HG02588 (cell line): ENCODE measurements around the gene FGD2.

Experiments
- ATAC-seq: cut with Tn5 transposase; IDR thresholded peaks from one replicate; pipeline ENCODE4 v1.9.1; 2021; ENCODE audit warnings: mild to moderate bottlenecking, moderate library complexity; ENCODE audit not compliant: unreplicated experiment

FGD2 gene

DNA sequence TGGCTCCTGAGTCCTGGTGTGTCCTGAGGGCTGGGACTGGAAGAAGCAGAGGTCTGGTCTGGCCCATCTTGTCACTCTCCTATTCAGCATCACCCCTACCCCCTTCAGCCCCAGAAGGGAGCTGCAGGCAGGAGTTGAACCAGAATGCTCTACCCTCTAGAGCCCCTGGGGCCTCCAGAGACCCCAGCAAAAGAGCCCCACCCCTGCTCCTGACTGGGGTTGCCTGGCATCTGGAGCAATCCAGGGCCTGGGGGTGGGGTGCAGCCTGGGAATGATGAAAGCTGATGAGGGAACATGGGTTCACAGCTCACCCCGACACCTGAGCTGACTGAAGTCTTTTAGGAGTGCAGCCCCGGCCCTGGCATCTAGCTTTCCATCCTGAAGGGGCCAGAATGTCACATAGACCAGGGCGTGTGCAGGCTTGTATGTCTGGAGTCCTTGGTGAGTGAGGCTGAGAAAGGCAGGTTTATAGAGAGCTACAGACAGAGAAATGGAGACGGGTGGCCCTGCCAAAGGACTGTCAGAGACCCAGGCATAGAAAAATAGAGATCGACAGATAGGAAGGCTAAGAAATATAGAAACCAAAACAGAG lies 12.2 kb downstream of the FGD2 start:
- no peak for ATAC-seq

DNA sequence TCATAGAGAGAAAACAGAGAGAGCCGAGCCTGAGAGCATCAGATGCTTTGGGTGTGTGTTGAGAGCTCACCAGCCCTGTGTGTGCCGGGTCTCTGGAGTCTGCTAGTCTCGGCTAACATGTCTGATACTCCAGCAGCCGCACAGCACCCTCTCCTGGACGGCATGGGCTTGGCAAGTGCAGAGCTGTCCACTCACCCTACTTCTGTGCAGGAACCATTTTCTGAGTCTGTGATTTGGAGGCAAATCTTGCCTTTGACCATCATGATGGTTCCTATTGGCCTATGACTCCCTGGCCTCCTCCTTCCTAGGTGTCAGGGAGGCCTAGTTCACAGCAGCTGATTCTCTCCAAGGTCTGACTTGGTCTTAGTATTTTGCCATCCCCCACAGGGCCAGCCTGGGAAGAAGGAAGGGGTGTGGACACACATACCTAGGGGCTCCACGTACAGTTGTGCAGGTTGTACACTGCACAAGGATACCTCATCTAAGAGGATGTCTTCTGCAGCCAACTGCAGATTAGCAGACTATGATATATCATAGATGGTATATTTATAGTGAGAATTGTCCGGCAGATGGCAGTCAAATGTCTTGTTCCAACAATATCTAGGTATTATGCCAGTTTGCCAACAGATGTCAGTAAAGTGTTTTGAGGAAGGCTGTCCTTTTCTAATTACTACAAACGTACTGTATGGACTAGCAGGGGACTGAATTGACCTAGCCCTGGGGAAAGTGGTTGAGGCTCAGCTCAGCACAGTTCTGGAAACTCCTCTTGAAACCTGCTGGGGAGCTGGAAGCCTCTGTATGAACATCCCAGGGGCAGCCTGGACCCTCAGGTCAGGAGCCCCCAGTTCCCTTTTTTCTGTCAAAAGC lies 13.0 kb downstream of the FGD2 start:
- peak; percentile 88 for ATAC-seq

DNA sequence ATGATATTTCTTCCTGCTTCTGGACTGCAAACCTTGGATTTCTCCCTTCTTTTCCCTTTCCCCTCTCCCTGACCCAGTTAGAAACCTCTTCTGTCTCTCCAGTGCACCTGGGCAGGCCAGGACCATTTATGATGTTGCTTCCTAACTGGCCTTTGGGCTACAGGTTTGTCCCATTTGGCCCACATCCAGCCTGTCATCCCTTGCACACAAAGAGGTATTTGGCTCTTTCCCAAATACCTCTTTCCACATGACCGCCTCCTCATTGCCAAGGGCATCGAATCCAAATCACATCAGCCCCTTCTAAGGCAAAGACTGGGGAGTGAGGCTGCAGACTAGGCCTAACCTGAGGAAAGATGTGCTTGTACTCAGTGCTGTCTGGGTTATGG lies 13.6 kb downstream of the FGD2 start:
- no peak for ATAC-seq

DNA sequence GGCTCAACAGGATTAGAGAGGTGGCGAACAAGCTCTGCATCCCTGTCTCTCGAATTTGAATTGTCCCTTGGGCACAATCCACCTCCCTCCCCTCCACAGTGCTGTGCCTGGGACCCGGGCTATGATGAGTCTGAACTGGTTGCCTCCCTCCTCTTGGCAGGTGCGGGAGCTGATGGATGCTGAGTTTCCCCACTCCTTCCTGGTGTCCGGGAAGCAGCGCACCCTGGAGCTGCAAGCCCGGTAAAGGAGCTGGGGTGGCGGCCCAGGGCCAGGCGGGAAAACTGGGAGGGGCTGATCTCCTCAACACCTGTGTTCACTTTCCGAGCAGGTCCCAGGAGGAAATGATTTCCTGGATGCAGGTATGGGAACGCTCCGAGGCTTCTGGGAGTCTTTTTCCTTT lies 14.9 kb downstream of the FGD2 start:
- no peak for ATAC-seq

DNA sequence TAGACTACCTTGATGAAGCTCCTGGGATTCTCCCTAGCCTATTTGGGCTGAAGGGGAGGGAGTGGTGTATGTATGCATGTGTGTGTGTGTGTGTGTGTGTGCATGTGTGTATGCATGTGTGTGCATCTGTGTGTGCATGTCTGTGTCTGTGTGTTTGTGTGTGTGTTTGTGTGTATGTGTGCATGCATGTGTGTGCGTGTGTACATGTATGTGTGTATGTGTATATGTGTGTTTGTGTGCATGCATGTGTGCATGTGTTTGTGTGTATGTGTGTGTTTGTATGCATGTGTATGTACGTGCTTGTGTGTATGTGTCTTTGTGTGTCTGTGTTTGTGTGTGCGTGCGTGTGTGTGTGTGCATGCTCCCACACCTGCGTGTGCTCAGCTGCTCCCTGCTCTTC lies 15.4 kb downstream of the FGD2 start:
- no peak for ATAC-seq

DNA sequence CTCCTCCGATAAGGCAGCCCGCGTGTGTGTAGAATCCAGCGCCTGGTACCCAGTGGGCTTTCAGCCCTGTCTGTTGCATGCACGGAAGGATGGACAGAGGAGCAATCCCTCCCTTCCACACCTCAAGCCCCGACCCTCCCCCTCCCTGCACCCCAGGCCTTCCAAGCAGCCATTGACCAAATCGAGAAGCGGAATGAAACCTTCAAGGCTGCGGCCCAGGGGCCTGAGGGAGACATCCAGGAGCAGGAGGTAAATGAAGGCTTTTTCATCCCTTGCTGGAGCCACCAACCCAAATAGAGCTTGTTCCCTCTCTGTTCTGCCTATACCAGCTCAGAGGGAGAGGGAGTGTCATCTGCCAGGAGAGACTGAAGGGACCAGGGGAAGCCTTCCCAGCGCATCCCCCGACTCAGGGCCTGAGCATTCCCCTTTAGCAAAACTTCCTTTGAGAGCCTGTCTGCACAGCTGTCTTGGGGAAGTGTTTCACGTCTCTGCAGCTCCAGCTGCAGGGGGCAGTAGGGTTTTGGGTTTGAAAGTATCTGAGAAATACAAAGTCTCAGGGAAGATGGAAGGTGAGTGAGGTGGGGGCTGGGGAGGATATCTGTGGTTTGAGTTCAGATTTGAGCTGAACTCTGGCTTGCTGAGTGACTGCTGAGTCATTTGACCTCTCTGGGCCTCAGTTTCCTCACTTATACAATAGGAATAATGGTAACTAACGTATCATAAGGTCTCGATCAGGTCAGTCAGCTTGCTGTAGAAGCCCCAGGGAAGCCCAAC lies 16.1 kb downstream of the FGD2 start:
- no peak for ATAC-seq

DNA sequence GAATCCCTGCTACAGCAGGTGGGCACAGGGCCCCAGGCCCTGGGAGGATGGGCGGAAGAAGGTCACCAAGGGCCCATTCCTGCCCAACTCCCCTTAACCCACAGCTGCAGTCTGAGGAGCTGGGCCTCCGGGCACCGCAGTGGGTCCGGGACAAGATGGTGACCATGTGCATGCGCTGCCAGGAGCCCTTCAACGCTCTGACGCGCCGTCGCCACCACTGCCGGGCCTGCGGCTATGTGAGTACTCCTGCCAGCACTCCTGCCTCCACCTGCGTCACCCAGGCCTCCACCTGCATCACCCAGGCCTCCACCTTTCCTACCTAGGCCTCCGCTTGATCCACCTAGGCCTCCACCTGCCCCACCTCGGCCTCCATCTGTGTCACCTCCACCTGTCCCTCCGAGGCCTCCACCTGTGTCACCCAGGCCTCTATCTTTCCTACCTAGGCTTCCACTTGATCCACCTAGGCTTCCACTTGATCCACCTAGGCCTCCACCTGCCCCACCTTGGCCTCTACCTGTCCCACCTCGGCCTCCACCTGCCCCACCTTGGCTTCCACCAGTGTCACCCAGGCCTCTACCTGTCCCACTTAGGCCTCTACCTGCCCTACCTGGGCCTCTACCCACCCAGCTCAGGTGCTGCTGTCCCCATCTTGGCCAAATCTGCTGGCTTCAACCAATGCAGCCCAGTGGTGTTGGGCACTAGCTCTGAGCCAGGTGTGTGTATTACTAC lies 16.8 kb downstream of the FGD2 start:
- ATAC-seq: no peak

DNA sequence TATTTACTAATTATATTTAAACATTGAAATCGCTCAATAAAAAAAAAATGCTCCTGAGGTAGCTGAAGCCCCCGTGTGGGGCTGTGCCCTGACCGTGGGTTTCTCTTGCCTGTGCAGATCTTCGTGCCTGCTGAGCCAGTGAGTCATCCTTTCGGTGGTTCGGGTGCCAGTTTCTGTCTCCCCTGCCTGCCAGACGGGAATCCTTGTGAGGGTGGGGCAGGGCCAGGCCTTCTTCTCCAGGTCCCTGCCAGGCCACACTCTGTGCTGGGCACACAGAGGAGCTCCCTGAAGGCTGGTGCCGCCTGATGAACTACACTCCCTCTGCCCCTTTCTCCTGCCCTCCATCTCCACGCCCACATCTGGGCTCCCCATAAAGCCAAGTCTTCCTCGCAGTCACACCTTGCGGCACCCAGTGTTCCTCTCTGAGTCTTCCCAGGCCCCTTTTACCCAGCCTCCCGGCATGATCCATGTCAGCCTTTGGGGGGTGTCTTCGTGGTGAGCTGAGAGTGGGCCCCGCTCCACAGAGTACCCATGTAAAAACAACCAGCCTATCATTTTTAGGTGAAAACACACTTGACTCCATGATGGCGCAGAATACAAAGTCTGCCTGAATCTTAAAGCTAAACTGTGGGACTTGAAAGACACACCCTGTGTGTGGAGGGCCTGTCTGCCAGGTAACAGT lies 19.3 kb downstream of the FGD2 start:
- no peak for ATAC-seq

DNA sequence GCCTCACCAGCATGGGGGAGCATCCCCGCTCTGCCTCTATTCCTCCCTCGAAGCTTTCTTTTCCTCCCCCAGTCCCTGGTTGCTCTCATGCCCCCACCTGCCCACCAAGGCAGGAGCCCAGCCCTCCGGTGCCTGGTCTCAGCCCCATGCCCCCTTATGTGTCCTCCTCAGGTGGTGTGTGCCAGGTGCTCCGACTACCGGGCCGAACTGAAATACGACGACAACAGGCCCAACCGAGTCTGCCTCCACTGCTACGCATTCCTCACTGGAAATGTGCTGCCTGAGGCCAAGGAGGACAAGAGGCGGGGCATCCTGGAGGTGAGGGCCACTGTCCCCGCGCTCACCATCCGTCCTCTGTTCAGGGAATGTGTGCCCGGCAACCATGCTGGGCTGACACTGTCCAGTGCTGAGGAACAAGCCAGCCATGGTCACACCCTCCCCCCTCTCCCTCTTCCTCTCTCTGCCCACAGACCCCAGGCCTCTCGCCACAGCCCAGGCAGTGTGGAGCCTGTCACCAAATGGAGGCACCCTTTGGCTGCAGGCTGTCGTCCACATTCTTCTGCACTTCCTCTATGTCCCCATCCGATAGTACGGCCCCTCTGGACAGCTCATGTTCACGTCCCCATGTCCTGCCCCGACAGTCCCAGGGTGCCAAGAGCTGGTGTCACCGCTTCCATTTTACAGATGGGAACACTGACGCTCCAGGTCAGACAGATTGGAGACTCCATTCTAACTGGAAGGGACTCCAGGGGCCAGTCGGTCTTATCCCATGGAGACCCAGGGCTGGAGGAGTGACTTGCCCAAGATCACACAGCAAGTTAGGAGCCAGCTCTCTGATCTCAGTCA lies 20.4 kb downstream of the FGD2 start:
- no peak for ATAC-seq

DNA sequence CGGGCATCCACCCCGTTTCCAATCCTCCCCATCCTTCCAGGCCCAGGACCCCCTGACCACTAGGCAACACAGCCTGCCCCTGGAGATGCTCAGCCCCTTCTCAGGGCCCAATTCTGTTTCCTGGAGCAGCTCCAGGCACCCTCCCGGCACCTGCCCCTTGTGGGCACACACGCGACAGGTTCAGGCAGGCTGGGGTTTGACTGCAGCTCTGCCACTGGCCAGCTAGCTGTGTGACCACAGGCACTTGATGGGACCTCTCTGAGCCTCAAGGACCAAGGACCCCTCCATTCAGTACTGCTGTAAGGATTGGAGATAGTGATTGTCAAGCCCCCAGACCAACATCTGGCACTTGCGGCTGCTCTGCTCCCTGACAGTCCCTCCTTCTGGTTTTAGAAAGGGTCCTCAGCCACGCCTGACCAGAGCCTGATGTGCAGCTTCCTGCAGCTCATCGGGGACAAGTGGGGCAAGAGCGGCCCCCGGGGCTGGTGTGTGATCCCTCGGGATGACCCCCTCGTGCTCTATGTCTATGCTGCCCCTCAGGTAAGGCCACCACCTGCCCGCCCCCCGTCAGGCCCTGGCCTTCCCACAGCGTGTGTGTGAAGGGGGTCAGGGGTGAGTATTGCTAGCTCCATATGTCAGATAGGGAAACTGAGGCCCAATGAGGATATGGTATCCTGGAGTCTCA lies 21.7 kb downstream of the FGD2 start:
- no peak for ATAC-seq

DNA sequence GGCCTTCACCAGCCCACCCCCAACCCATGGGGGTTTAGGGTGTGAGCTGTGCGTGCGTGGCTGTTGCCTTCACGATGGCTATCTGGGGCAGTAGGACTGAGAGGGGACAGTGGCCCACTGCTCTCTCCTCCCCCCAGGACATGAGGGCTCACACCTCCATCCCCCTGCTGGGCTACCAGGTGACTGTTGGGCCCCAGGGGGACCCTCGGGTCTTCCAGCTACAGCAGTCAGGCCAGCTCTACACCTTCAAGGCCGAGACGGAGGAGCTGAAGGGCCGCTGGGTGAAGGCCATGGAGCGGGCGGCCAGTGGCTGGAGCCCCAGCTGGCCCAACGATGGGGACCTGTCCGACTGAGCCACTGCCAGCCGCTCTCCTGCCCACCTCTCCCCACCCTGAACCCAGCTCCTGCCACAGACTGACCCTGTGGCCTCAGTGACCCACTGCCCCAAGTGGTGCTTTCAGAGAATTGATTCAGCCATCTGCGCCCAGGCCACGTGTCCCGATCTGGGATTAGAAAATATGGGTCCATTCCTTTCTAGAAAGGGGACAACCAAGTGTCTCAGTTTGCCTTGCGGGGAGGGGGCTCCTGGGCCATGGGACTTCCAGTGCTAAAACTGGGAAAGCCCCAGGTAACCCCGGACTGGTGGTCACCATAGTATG lies 22.5 kb downstream of the FGD2 start:
- no peak for ATAC-seq

DNA sequence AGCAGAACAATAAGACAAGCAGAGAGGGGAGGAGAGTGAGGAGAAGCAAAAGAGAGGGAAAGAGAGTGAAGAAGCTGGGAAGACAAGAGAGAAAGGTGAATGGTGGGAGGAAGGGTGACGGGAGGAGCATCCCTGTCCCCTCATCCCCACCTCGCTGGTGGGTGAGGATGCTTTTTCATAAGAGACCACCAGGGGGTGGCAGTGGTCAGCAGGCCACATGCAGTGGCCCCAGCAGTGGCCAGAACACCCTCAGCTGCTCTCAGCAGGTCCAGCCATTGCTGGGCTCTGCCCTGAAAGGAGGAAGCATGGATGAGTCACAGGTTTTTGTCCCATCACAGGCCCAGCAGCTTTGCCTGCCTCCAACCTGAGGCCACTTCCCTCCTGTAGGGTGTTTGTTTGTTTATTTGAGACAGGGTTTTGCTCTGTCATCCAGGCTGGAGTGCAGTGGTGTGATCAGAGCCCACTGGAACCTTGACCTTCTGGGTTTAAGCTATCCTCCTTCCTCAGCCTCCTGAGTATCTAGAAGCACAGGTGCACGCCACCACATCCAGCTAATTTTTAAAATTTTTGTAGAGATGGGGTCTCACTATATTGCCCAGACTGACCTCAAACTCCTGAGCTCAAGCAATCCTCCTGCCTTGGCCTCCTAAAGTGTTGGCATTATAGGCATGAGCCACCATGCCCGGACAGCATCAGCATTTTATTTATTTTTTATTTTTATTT lies 24.0 kb downstream of the FGD2 start:
- no peak for ATAC-seq

DNA sequence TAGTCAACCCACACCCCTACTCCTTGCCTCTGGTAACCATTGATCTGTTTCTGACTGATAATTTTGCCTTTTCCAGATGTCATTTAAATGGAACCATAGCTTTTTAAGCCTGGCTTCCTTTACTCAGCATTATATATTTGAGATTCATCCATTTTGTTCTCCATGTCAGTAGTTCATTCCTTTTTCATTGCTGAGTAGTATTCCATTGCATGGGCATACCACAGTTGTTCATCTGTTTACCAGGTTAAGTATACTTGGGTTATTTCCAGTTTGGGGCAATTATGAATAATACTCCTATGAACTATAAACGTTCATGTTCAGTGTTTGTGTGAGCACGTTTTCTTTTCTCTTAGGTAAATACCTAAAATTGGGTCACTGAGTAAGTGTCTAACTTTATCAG lies 25.1 kb downstream of the FGD2 start:
- no peak for ATAC-seq

DNA sequence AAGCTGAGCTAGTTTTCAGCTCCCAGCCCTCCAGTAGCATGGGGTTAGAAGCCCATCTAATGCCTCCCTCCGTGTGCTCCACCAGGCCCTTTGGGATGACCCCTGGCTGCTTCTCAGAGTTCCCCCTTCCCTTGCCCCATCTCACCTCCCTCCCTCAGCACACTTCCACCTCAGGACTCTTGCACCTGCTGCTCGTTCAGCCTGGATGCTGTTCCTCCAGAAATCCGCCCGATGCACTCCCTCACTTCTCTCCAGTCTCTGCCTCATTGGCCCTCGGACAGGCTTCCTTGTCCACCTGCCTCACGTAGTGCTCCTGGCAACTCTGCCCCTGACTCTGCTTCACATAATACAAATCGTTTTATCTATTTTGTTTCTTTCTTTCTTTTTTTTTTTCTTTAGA lies 26.8 kb downstream of the FGD2 start:
- no peak for ATAC-seq

DNA sequence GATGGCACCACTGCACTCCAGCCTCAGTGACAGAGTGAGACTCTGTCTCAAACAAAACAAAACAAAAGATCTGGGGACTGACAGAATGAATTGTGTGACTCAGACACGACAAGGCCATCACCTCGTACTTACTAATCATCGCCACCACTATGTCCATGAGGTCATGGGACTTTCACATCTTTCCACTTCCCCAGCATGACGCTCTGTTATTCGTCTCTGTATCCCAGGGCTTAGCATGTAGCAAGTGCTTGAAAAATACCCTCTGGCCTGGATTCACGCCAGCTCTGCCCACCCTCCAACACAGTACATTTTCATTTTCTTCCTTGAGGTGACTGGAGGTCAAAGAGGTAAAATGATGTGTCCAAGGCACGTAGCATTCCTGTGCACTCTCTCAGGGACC lies 27.8 kb downstream of the FGD2 start:
- ATAC-seq: no peak

DNA sequence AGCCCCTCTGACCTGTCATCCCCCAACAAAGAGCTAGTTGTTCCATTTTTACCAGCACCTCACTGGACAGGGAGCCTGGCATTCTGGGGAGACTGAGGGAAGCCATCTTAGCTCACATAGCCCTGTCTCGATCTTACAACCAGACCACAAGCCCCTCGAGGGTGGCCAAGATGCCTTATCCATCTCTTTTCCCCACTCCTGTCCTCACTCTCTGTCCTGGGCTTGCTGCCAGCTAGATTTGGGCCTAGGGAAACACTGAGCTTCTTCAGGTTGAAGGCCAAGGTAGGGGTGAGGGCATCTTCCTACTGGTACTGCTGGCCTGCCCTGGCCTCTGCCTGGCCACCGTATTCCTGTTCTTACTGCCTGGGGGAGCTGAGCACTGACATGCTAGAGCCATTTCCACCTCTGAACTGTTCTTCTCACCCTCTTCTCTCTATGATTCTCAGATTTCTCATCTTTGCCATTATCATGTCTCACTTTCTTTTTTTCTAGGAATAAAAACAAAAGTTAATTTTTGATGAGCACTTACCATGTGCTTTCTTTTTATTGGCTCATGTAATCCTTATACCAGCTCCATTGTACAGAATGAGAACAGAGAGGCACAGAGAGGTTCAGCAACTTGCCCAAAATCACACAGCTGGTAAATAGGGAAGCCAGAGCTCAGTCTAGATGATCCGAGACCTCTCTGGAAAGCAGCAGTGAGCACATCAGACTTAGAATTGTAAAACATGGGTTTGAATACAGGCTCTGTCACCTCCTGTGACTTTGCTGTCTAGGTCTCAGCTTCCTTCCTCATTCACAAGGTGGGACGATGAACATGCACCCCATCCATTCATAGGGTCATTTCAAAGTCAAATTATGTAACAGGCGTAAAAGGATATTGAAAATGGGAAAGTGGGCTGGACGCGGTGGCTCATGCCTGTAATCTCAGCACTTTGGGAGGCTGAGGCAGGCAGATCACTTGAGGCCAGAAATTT lies 28.7 kb downstream of the FGD2 start:
- no peak for ATAC-seq

DNA sequence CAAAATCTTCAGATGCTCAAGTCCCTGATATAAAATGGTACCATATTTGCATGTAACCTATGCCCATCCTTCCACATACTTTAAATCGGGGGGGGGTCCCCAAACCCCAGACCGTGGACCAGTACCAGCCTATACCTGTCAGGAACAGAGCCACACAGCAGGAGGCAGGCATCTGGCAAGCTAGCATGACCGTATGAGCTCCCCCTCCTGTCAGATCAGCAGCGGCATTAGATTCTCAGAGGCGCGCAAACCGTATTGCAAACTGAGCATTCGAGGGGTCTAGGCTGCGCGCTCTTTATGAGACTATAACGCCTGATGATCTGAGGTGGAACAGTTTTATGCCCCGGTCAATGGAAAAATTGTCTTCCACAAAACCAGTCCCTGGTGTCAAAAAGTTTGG lies 30.7 kb downstream of the FGD2 start:
- ATAC-seq: no peak
